HUES6 (cell line): ENCODE measurements around the gene HIVEP3.

Experiments
- H3K27ac ChIP-seq: 2 replicates; pipeline ENCODE4 v1.7.0; 2013; ENCODE audit warnings: low read depth, mild to moderate bottlenecking, low read length, inconsistent platforms
- H3K27me3 ChIP-seq: 2 replicates; pipeline ENCODE4 v1.6.1; 2013; ENCODE audit warnings: low read length; ENCODE audit not compliant: control insufficient read depth, insufficient read depth
- H3K36me3 ChIP-seq: 2 replicates; pipeline ENCODE4 v1.6.1; 2013; ENCODE audit warnings: low read length; ENCODE audit not compliant: control insufficient read depth, insufficient read depth
- H3K4me1 ChIP-seq: 2 replicates; pipeline ENCODE4 v1.6.1; 2013; ENCODE audit warnings: low read length; ENCODE audit not compliant: control insufficient read depth, insufficient read depth
- H3K4me3 ChIP-seq: 2 replicates; pipeline ENCODE4 v1.5.1; 2013; ENCODE audit warnings: low read depth, low read length
- H3K9ac ChIP-seq: one replicate; pipeline ENCODE4 v1.6.1; 2013; ENCODE audit warnings: mild to moderate bottlenecking, low read length
- H3K9me3 ChIP-seq: 2 replicates; pipeline ENCODE4 v1.6.1; 2013; ENCODE audit warnings: low read depth, low read length; ENCODE audit not compliant: control insufficient read depth, insufficient read depth

HIVEP3 gene

DNA sequence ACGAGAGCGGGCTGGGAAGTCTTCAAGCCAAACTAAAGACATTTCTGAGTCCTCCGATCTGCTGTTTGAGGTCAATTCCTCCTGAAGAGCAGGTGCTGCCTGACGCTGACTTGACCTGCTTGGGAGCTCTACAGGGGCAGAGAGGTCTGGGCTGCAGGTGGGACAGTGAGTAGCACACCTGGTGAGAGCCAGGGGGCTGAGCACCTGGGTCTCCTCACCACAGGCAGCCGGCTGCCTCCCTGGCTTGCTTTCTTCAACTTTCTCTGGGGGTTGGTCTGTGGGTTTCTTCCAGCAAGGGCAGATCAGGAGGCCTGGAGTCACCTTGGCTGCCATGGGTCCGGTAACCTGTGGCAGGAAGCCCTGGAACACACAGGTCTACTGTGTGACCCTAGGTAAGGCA, 326.8 kb downstream of the HIVEP3 start:
- H3K4me1 ChIP-seq: no peaks in the 10 kb centered on the region
- H3K4me3 ChIP-seq: no peak overlapping the region
- no peak overlapping the region for H3K27ac ChIP-seq
- no peaks in the 10 kb centered on the region for H3K27me3 ChIP-seq
- no peaks in the 10 kb centered on the region for H3K36me3 ChIP-seq
- no peak overlapping the region for H3K9ac ChIP-seq
- no peaks in the 10 kb centered on the region for H3K9me3 ChIP-seq

DNA sequence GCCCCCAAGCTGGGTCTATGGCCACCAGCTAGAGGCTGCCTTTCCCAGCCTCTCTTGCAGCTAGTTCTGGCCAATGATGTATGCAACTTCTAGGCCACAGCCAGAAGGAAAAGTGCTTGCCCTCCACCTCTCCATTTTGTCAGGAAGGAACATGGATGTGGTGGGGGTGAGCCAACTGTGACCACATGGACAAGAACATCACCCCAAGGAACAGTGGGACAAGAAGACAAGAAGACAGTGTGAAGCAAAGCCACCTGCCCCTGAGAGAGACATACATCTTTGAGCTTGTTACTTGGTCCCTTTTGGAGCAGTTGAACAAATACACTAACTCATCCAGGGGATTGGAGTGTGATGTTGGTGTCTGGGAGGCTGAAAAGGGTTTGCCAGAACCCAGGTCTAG, 328.4 kb downstream of the HIVEP3 start:
- Histone ChIP-seq H3K27ac (no peak overlapping the region), H3K9me3 (no peaks in the 10 kb centered on the region)

DNA sequence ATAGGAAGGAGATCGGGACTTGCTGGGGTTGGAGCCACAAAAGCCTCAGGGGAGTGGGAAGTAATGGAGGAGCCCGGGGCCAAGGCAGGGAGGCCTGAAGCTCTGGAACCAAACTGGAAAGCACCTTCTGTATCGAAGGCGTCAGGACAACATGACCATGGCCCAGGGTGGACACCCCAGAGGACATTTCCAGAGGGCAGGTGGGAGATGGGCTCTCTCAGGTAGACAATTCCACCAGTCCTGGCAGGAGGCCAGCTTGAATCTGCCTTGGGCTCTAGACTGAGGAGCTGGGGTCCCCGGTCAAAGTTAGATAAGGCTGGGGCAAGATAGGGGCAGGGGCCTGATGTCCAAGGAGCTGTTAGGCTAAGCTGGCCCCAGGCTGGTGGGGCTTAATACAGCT, 329.3 kb downstream of the HIVEP3 start:
- Histone ChIP-seq H3K27me3 (no peaks in the 10 kb centered on the region), H3K27ac (no peak overlapping the region), H3K9ac (no peak overlapping the region), H3K36me3 (no peaks in the 10 kb centered on the region), H3K4me3 (no peak overlapping the region), H3K4me1 (no peaks in the 10 kb centered on the region), H3K9me3 (no peaks in the 10 kb centered on the region)

More for the DNA sequence above, 328.4 kb downstream of the HIVEP3 start:
- Histone ChIP-seq H3K9ac (no peak overlapping the region), H3K27me3 (no peaks in the 10 kb centered on the region), H3K36me3 (no peaks in the 10 kb centered on the region), H3K4me1 (no peaks in the 10 kb centered on the region), H3K4me3 (no peak overlapping the region)

DNA sequence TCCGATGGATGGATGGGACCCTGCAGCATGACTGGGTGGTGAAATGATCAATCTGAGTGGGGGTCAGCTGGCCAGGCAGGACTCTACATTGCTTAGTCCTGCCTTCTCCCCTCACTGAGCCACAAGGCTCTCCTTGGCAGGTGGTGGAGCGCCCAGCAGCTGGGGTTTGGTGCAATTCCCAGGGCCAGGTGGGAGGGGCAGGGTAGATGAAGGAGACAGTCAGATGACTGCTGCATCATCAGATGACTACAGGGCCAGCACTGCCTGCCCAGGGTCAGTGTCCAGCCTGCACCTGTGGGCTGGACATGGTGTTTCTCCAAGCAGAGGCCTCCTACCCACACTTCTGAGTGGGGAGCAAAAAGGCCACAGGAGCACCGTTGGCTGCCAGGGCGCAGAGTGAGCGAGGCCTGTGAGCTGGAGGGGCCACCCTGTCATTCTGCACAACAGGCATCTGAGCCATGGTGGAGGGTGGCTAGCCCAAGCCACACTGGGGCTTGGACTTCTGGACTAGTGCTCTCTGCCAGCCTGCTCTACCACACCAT, 330.3 kb downstream of the HIVEP3 start:
- no peak overlapping the region for H3K9ac ChIP-seq
- H3K36me3 ChIP-seq: no peaks in the 10 kb centered on the region
- no peak overlapping the region for H3K27ac ChIP-seq
- no peaks in the 10 kb centered on the region for H3K27me3 ChIP-seq
- no peaks in the 10 kb centered on the region for H3K4me1 ChIP-seq
- H3K9me3 ChIP-seq: no peaks in the 10 kb centered on the region
- H3K4me3 ChIP-seq: no peak overlapping the region

DNA sequence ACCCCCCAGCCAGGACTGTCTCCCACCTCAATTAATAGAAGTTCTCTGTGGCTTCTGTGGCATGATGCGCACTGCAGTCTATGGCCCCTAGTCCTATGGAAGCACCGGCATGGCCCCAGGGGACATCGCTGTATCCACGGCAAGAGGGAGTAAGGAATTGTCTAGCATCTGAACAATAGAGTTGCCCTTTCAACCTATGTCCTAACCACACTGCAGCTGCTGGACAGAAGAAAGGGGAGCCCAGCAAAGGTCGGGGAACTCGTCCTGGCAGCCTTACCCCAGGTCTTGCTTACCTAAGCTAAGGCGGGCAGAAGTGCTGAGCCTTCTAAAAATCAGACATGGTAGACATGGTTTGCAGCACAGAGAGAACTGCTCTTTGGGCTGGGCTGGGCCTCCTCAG, 330.9 kb downstream of the HIVEP3 start:
- no peaks in the 10 kb centered on the region for H3K36me3 ChIP-seq
- H3K4me3 ChIP-seq: no peak overlapping the region

DNA sequence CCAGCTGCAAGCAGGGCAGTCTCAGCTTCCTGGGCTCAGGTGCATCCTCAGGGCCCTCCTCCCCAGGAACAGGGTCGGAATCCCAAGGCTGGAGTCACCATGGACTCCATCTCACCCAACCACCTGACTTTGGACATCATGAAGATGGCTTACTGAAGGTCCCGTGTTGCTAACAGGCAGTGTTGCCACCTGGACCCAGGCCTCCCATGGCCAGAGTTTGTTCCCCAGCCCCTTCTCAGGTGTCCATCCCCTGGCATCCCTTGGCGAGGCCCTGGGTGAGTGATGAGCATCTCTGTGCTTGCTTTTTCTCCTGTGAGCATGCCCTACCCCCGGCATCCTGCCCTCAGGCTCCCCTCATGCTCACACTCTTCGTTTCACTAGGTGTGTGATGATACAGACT, 332.5 kb downstream of the HIVEP3 start:
- H3K9ac ChIP-seq: no peak overlapping the region
- H3K9me3 ChIP-seq: no peaks in the 10 kb centered on the region
- no peaks in the 10 kb centered on the region for H3K36me3 ChIP-seq
- no peaks in the 10 kb centered on the region for H3K4me1 ChIP-seq
- H3K4me3 ChIP-seq: no peak overlapping the region
- H3K27ac ChIP-seq: no peak overlapping the region
- H3K27me3 ChIP-seq: no peaks in the 10 kb centered on the region

More for the DNA sequence above, 330.9 kb downstream of the HIVEP3 start:
- Histone ChIP-seq H3K27ac (no peak overlapping the region), H3K9ac (no peak overlapping the region), H3K4me1 (no peaks in the 10 kb centered on the region), H3K9me3 (no peaks in the 10 kb centered on the region), H3K27me3 (no peaks in the 10 kb centered on the region)

DNA sequence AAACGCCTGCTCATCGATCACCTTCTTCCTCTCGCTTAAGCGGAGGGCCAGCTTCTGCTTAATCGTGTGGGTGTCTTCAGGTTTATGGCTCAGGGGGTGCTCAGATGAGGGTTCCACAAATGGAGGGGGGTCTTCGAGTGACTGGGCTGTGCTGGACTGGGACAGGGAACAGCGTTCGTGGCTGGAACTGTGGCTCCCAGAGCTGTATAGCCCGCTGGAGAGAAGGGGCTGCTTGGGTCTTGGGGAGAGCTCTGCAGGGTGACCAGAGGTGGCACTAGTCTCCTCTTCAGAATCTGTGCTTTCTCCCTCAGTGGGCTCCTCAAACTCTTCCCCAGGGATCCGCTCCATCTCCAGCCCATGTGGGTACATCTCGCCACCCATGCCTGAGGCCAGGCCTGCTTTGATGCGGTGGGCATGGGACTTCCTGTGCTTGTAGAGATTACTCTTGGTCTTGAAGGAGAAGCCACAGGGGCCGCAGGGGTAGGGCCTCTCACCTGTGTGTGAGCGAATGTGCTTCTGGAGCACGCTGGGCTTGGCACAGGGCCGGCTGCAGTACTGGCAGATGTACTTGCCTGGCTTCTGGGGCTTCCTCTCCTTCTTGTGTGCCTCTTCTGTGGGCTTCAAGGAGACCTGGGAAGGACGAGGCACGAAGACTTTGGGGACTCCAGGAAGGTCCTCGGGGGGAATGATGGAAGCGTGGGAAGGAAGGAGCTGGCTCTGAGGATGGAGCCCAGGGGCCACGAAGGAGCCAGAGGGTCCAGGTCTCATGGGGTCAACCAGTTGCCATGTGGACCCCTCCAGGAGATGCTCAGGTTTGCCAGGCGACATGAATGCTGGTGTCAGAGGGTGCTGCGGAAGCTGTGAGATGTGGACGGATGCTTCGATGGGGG, 334.8 kb downstream of the HIVEP3 start:
- Histone ChIP-seq H3K27ac (no peak overlapping the region), H3K4me3 (no peak overlapping the region)

DNA sequence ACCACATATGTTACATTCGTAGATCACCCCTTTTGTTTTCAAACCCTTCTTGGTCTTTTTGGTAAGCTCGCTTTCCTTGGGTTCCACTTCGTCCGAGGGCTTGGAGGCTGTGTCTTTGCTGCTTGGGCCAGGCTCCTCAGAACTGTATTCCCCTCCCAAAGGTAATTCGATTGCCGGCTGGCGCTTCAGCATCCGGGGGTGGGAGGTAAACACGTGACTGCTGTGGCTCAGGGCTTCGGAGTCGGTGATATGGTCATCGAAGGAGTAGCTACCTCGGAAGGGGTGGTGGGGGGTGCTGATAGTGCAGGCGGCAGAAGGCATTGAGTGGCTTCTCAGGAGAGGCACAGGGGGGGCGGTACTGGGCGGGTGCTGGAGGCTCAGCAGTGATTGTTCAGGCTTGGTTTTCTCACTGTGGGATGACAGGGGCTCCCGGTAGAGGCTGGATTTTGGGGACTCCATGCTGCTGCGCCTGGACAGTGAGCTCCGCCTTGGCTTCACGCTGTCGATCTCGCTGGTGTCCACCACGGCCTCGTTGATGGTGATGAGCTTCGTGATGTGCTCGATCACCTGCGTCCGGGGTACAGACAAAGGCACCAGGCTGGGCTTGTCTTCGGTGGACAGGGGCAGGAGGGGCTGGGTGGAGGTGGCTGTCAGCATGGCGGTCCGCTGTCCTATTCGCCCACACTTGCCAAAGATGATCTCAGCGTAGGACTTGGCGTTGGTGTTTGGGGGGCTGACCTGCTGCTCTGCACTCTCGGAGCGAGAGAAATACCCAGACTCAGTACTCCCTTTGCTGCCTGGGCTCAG, 335.7 kb downstream of the HIVEP3 start:
- H3K27me3 ChIP-seq: no peaks in the 10 kb centered on the region
- H3K9me3 ChIP-seq: no peaks in the 10 kb centered on the region
- H3K9ac ChIP-seq: no peak overlapping the region
- H3K4me1 ChIP-seq: no peaks in the 10 kb centered on the region
- H3K4me3 ChIP-seq: no peak overlapping the region
- no peak overlapping the region for H3K27ac ChIP-seq
- no peaks in the 10 kb centered on the region for H3K36me3 ChIP-seq

More for the DNA sequence above, 334.8 kb downstream of the HIVEP3 start:
- Histone ChIP-seq H3K9ac (no peak overlapping the region), H3K36me3 (no peaks in the 10 kb centered on the region), H3K4me1 (no peaks in the 10 kb centered on the region), H3K27me3 (no peaks in the 10 kb centered on the region), H3K9me3 (no peaks in the 10 kb centered on the region)

DNA sequence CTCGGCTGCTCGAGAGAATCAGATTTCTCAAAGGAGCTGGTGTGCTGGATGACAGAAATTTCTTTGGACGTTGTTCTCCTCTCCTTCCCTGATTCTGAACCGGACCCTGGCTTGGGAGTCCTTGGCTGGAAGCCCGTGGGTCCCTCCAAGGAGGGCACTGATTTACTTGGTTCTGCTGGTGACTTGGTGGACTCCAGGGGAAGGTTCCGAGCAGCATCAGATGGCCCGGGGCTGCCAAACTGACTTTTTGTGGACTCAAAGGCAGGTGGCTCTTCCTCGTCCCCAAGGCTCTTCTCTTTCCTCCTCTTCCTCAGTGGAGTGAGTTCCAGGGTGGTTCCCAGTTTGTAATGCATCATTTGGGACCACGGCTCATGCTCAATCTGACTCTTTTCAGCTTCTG, 336.4 kb downstream of the HIVEP3 start:
- H3K36me3 ChIP-seq: no peaks in the 10 kb centered on the region
- H3K4me1 ChIP-seq: no peaks in the 10 kb centered on the region
- no peak overlapping the region for H3K4me3 ChIP-seq
- no peaks in the 10 kb centered on the region for H3K9me3 ChIP-seq
- H3K9ac ChIP-seq: no peak overlapping the region
- no peak overlapping the region for H3K27ac ChIP-seq
- no peaks in the 10 kb centered on the region for H3K27me3 ChIP-seq

DNA sequence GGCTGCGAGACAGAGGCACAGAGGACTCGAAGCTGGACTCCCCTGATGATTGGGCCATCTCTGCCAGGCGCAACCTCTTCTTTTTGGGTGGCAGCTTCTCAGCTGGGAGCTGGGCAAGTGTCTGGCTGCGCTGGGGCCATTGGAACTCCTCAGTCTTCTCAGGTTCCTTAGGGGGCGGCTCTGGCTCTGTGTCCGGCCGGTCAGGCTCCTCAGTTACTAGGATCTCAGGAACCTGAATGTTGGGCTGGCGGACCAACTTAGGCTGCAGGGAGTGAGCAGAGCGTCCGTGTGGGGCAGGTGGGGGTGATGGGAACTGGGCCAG, 336.8 kb downstream of the HIVEP3 start:
- Histone ChIP-seq H3K36me3 (no peaks in the 10 kb centered on the region), H3K27ac (no peak overlapping the region), H3K4me3 (no peak overlapping the region), H3K9me3 (no peaks in the 10 kb centered on the region), H3K4me1 (no peaks in the 10 kb centered on the region), H3K9ac (no peak overlapping the region), H3K27me3 (no peaks in the 10 kb centered on the region)
